ENCODE results near the gene TRABD2A.
"Not testable (repeated sequence)": the region's sequence is repeated elsewhere in the genome, so short reads cannot be mapped to it uniquely, and the experiment has no call there.

Gene TRABD2A

DNA sequence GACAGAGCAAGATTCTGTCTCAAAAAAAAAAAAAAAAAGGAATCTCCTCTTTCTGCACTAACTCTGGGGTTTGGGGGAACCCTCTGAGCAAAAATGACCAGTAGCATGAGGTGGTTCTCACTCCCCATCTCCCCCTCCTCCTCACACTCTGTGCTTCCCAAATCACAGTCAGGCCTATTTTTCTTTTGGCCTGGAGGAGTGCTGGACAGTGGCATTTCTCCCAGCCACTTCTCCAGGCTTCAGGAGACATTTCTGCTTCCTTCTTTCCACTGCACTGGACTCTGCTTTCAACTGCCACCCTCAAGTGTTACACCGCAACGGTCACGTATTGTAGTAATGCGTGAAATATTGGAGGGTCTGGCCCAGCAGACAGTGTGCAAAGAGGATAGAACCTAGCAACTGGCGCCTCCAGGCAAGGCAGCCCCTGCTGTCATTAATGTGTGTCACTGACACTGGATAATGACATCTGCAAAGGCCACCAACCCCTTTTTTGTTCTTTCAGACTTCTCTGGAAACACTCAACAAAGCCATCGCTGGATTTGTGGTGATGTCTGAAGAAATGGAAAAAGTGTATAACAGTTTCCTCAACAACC, 68.9 kb downstream of the TRABD2A start:
- DNase-seq = no peak

DNA sequence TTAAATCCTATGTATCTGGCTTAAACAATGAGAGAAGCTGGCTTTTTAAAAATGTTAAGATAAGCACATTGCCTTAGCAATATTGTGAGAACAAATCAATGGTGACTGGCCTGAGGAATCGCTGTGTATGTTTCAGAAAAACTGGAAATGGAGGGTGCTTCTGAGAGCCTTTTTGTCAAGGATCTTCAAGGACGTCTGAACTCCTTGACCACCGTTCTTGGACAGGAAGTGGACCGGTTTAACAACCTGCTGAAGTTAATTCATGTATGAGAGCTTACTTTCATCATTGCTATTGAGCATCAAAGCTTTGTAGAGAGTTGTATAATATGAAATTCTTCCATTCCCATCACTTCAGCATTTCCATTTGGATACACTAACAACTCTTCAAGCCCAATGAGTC, 72.6 kb downstream of the TRABD2A start:
- DNase-seq = no peak

DNA sequence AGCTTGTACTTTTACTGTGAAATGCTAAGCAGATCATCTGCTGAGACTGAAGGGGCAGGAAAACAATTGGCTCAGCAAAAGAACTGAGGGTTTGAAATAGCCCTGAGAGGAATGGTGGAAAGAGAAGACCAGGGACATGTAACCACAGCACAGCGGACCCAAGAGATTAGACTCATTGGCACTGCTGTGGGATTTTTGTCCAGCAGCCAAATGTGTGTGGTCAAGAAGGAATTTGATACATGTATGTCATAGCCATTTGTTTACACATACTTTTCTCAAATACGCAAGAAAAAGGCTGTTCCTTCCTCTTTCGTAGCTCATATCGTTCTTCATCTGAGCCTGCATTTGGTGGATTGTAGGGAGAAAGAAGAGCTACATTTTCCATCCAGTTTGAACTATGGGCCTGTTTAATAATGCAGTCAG, 73.8 kb downstream of the TRABD2A start:
- DNase-seq = no peak

DNA sequence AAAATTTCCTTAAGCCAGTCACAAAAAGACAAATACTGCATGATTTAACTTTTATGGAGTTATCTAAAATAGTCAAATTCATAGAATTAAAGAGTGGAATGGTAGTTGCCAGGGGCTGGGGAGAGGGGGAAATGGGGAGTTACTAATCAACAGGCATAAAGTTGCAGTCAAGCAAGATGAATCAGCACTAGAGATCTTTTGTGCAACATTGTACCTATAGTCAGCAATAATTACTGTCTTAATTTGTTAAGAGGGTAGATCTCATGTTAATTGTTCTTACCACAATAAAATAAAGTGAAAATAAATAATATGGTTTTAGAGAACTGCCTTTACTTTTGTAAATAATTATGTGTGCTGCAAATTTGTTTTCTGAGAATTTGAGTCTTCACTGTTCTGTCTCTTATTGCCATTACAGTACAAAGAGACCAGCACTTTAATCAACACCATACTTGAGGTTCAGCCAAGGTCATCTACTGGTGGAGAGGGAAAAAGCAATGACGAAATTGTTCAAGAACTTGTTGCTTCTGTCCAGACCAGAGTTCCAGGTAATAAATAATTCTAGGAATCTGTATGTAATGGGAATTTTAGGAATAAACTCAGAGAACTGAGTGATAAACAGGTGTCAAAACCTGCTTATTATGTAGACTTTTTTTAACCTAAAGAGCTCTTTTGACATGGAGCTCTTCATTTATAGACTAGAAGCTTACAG, 75.5 kb downstream of the TRABD2A start:
- no peak for DNase-seq

DNA sequence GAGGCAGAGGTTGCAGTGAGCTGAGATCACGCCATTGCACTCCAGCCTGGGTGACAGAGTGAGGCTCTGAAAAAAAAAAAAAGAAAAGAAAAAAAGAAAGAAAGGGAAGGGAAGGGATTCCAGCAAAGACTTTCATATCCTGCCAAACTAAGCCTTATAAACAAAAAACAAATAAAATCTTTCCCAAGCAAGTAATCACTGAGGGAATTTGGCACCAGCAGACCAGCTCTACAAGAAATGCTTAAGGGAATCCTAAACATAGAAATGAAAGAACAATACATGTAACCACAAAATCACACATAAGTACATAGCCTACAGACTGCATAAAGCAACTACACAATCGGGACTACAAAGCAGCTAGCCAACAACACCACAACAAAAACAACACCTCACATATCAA, 79.1 kb downstream of the TRABD2A start:
- DNase-seq = no peak

DNA sequence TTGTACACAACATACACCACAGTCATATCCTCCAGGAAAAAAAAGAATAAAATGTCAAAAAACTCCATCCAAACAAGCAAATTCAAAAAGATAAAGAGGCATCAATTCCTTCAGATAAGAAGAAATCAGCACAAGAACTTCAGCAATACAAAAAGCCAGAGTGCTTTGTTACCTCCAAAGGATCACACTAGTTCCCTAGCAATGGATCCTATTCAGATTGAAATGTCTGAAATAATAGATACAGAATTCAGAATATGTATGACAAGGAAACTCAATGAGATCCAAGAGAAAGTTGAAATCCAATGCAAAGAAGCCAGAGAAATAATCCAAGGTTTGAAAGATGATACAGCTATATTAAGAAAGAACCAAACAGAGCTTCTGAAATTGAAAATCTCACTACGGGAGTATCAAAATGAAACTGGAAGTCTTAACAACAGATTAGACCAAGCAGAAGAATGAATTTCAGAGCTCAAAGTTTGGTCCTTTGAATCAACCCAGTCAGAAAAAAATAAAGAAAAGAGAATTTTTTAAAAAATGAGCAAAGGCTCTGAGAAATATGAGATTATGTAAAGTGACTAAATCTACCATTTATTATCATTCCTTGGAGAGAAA, 80.6 kb downstream of the TRABD2A start:
- no peak for DNase-seq

DNA sequence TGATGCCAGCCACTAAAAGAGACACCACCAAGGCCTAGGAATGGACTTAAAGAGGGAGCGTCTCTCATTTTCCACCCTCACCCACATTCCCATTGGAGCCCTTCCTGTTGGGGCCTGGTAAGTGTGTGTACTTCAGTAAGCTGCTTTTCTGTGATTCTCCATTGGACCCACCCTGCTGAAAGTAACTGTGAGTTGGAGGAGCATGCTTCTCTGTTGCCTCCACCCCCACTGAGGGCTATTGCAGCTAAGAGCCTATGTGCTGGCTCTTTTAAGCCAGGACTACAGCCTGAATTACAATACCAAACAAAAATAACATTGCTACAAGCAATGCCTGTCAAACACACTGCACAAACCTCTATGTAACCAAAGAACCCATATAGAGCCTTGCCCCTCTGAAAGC, 81.1 kb downstream of the TRABD2A start:
- DNase-seq = no peak

DNA sequence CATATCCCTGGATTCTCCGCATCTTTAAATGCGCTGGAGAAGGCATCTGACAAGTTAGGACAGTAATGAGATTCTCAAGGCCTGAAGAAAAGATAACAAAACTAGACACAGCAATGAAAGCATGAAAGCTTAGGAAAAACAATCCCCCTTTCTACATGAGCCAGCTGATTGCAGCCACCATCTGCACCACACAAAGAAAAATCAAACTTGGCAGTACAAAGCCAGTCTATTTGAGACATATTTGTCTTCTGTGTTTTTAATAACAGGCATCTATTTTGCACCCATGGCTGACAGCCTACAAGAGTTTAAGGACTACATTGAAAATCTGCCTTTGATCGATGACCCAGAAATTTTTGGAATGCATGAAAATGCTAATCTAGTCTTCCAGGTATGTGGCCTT, 83.6 kb downstream of the TRABD2A start:
- DNase-seq = no peak

GRCh38 chr2:84796798-84797197, 84.1 kb downstream of the TRABD2A start:
- DNase-seq = no peak

GRCh38 chr2:84793641-84794040, 87.2 kb downstream of the TRABD2A start:
- no peak for DNase-seq

DNA sequence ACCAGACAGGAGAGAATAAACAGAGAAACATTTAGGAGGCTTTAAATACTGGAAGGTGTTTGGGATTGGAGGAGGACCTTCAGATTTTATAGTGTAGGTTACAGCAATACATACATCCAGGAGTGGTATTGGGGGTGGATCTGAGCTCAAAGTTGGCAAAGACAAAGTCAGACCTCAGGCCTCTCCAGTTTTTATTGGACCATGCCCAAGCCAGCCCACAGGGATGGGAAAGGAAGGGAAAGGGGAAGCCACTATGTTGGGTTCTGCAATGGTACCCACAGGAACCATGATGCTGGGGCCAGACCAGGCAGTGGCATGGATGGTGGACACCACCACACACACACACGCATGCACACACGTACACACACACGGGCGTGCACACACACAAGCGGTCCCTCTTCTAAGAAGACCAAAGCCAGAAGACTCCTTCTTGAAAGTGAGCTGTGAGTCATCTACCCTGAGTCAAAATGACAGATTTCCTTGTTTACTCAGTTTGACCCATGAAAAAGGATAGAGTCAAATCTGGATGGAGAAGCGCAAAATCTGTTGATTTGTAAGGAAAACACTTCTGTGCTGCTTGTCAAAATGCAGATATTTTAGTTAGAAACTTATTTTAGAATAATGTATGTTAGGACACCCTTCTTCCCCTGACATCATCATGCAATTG, 87.9 kb downstream of the TRABD2A start:
- DNase-seq = no peak

GRCh38 chr2:84788498-84788897, 92.4 kb downstream of the TRABD2A start:
- no peak for DNase-seq

DNA sequence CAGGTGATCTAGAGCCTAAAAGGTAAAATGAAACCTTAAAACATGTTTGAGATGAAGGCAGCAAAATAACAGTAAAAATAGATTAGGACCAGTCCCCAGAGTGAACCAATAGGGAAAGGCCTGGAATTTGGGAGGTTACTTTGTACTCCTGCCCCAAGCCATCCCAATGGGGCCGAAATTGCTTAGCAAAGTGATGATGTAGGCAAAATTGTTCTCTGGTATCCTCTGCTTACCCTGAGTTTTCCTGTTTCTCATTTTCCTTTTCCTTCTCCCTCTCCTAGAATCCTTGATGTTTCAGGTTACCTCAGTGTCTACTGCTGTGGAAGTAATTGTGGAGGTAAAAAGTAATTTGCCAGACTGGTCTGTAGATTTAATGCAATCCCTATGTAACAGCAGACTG, 92.9 kb downstream of the TRABD2A start:
- no peak for DNase-seq

GRCh38 chr2:84786601-84787000, 94.3 kb downstream of the TRABD2A start:
- DNase-seq = no peak

GRCh38 chr2:84785950-84786349, 94.9 kb downstream of the TRABD2A start:
- no peak for DNase-seq

GRCh38 chr2:84782717-84783442, 98.0 kb downstream of the TRABD2A start:
- no peak for DNase-seq

GRCh38 chr2:84781942-84782716, 98.8 kb downstream of the TRABD2A start:
- no peak for DNase-seq

- DNase-seq = no peak
Observed at GRCh38 chr2:84779781-84780180, 101.1 kb downstream of the TRABD2A start.

- DNase-seq = no peak
Observed at GRCh38 chr2:84778911-84779690, 101.8 kb downstream of the TRABD2A start.

DNA sequence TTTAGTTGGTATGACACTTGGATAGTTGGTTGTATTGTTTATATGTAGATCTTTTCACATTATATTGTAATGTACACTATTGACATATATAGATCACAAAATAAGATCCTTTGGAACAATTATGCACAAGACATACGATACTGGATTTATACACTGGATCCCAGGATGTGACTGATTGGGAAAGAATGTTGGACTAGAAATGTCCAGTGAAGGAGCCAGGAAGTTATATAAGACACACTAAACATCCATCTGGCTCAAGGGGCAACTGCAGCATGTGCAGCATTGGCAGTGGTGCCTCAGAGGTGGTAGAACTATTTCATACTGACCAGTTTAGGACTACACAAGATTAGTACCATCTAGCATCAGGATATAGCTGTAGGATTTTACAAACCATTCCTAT, 104.9 kb downstream of the TRABD2A start:
- no peak for DNase-seq

- not testable (repeated sequence) for DNase-seq
Observed at GRCh38 chr2:84773562-84773961, 107.3 kb downstream of the TRABD2A start.
